Fibroblast of lung (primary cell): ENCODE measurements around the gene DIAPH1.

ENCODE experiments used
- CTCF ChIP-seq, 2 donors: IDR thresholded peaks in 1 of 2; conservative IDR thresholded peaks in 1 of 2; 1 replicate in 1 of 2; 2 replicates in 1 of 2; pipeline ENCODE4 v1.5.1; 2011 to 2012; ENCODE audit warnings: low read length in 2 of 2, control low read depth in 1 of 2, inconsistent platforms in 1 of 2, low read depth in 1 of 2, mild to moderate bottlenecking in 1 of 2
- EZH2 ChIP-seq: IDR thresholded peaks from 2 replicates; pipeline ENCODE4 v1.5.1; 2012; ENCODE audit warnings: low read length, control low read depth, mild to moderate bottlenecking; ENCODE audit errors: missing control alignments

GRCh38 chr5:141490271-141490670 is 128.5 kb downstream of the DIAPH1 start:
- no peak for TF ChIP-seq CTCF (conservative IDR thresholded peaks at IDR 0.05 in 1 of 2, IDR thresholded peaks at IDR 0.05 in 1 of 2; ENCODE audit: low read depth in 1 of 2, low read length in 2 of 2)
- no peak for TF ChIP-seq EZH2
